GM04503 (cell line): ENCODE data around the gene RORC.

Experiments
- DNase-seq: peaks from one replicate; pipeline ENCODE4 v3.0.0-alpha.2; 2012; ENCODE audit warnings: low read depth

RORC gene

GRCh38 chr1:151847867-151848596 lies 16.4 kb upstream of the RORC start:
- no peak for DNase-seq

GRCh38 chr1:151846686-151847237 lies 15.2 kb upstream of the RORC start:
- no peak for DNase-seq

- peak; percentile 32 for DNase-seq
Measured at GRCh38 chr1:151846062-151846568, 14.5 kb upstream of the RORC start.

GRCh38 chr1:151843398-151843797 lies 11.8 kb upstream of the RORC start:
- DNase-seq: no peak

- DNase-seq: no peak
Measured at GRCh38 chr1:151841141-151841540, 9.5 kb upstream of the RORC start.

- DNase-seq: no peak
Measured at GRCh38 chr1:151840421-151840820, 8.8 kb upstream of the RORC start.

GRCh38 chr1:151839457-151840403 lies 8.1 kb upstream of the RORC start, which contains the start of gene C2CD4D:
Gene C2CD4D (minus strand): TSS chr1:151839820. CDS start chr1:151838989, 831 bp downstream.
- no peak for DNase-seq

- DNase-seq: no peak
Measured at GRCh38 chr1:151839082-151839412, 7.4 kb upstream of the RORC start.

- no peak for DNase-seq
Measured at GRCh38 chr1:151838222-151839081, 6.8 kb upstream of the RORC start.

- DNase-seq: no peak
Measured at GRCh38 chr1:151837884-151838221, 6.3 kb upstream of the RORC start.

- no peak for DNase-seq
Measured at GRCh38 chr1:151837197-151837596, 5.6 kb upstream of the RORC start.

GRCh38 chr1:151835596-151835995 lies 4.0 kb upstream of the RORC start:
- no peak for DNase-seq

GRCh38 chr1:151834239-151834638 lies 2.6 kb upstream of the RORC start:
- DNase-seq: no peak

- DNase-seq: no peak
Measured at GRCh38 chr1:151833172-151833900, 1.7 kb upstream of the RORC start.

GRCh38 chr1:151832318-151832980 lies 847 bp upstream of the RORC start:
- peak; percentile 19 for DNase-seq

GRCh38 chr1:151831256-151831591 lies 378 bp downstream of the RORC start:
- DNase-seq: no peak

GRCh38 chr1:151830055-151830454 lies 1.5 kb downstream of the RORC start:
- DNase-seq: no peak

GRCh38 chr1:151829352-151830046 lies 2.1 kb downstream of the RORC start:
- DNase-seq: no peak

- no peak for DNase-seq
Measured at GRCh38 chr1:151828921-151829320, 2.7 kb downstream of the RORC start.

- no peak for DNase-seq
Measured at GRCh38 chr1:151827853-151828252, 3.7 kb downstream of the RORC start.
